ENCODE data around the gene RBP3.

The RBP3 gene

GRCh38 chr10:47339186-47339735 lies 8.9 kb upstream of the RBP3 start:
- no peak for DNase-seq

GRCh38 chr10:47339759-47340607 lies 8.2 kb upstream of the RBP3 start:
- no peak for DNase-seq

GRCh38 chr10:47340608-47341170 lies 7.5 kb upstream of the RBP3 start:
- DNase-seq, result peak; percentile 13

GRCh38 chr10:47344996-47345870 lies 2.9 kb upstream of the RBP3 start:
- no peak for DNase-seq

GRCh38 chr10:47346581-47347302 lies 1.4 kb upstream of the RBP3 start:
- DNase-seq, result no peak

GRCh38 chr10:47347303-47347675 lies 874 bp upstream of the RBP3 start:
- no peak for DNase-seq

- DNase-seq, result no peak
Measured at GRCh38 chr10:47348661-47349470, 703 bp downstream of the RBP3 start.

GRCh38 chr10:47349516-47349915 lies 1.4 kb downstream of the RBP3 start:
- DNase-seq, result no peak

GRCh38 chr10:47349941-47350371 lies 1.8 kb downstream of the RBP3 start:
- DNase-seq, result no peak

- no peak for DNase-seq
Measured at GRCh38 chr10:47350671-47351640, 2.8 kb downstream of the RBP3 start.

- no peak for DNase-seq
Measured at GRCh38 chr10:47351899-47352815, 4.0 kb downstream of the RBP3 start.

GRCh38 chr10:47353351-47353750 lies 5.2 kb downstream of the RBP3 start:
- no peak for DNase-seq

GRCh38 chr10:47354165-47354564 lies 6.0 kb downstream of the RBP3 start:
- no peak for DNase-seq

- no peak for DNase-seq
Measured at GRCh38 chr10:47354900-47355299, 6.7 kb downstream of the RBP3 start.

GRCh38 chr10:47356708-47357107 lies 8.5 kb downstream of the RBP3 start:
- DNase-seq, result no peak

GRCh38 chr10:47357131-47357582 lies 9.0 kb downstream of the RBP3 start:
- DNase-seq, result no peak

GRCh38 chr10:47357911-47358310 lies 9.7 kb downstream of the RBP3 start:
- DNase-seq, result no peak

- DNase-seq, result no peak
Measured at GRCh38 chr10:47358457-47358856, 10.3 kb downstream of the RBP3 start.

- no peak for DNase-seq
Measured at GRCh38 chr10:47359101-47359500, 10.9 kb downstream of the RBP3 start.

Measured in NK-92 treated with Interleukin-12 subunit alpha and Interleukin-12 subunit beta, amount 100 ng/mL, for 24 hours (cell line).